HepG2 (cell line): ENCODE results near the gene SLC9A5.

ENCODE experiments used
- CTCF ChIP-seq: sonication (generic); formaldehyde crosslinking; IDR thresholded peaks from 2 replicates; pipeline ENCODE4 v1.5.0; 2020; ENCODE audit warnings: mild to moderate bottlenecking, missing genetic modification reagents, moderate library complexity
- MAFF ChIP-seq: IDR thresholded peaks from 2 replicates; pipeline ENCODE4 v1.6.1; 2011; ENCODE audit warnings: low read depth, low read length, improper control_type of control experiment
- NFRKB ChIP-seq: fragments of 450-650 bp; IDR thresholded peaks from 2 replicates; pipeline ENCODE4 v1.6.1; 2017
- TCF12 ChIP-seq, 2 experiments: fragments of 450-650 bp in 1 of 2; sonication (generic) in 1 of 2; formaldehyde crosslinking in 1 of 2; IDR thresholded peaks; 2 replicates each; pipeline versions ENCODE4 v1.6.1 to v1.8.0; 2017 to 2022; ENCODE audit warnings: antibody characterized with exemption in 1 of 2, mild to moderate bottlenecking in 1 of 2, missing genetic modification reagents in 1 of 2, moderate library complexity in 1 of 2
- YY1 ChIP-seq: IDR thresholded peaks from 2 replicates; pipeline ENCODE4 v1.6.1; 2011; ENCODE audit warnings: low read length, low read depth, moderate library complexity, mild to moderate bottlenecking; ENCODE audit not compliant: insufficient read depth, insufficient replicate concordance
- ZBTB39 ChIP-seq: sonication (generic); formaldehyde crosslinking; IDR thresholded peaks from 2 replicates; pipeline ENCODE4 v1.5.0; 2020; ENCODE audit warnings: missing genetic modification reagents
- ZFX ChIP-seq: sonication (generic); formaldehyde crosslinking; IDR thresholded peaks from 2 replicates; pipeline ENCODE4 v1.4.0; 2020; ENCODE audit warnings: mild to moderate bottlenecking, low read depth, missing genetic modification reagents, moderate library complexity
- ZNF430 ChIP-seq: sonication (generic); formaldehyde crosslinking; IDR thresholded peaks from 2 replicates; pipeline ENCODE4 v1.9.0; 2021; ENCODE audit warnings: mild to moderate bottlenecking, missing genetic modification reagents
- ZNF468 ChIP-seq: sonication (generic); formaldehyde crosslinking; IDR thresholded peaks from 2 replicates; pipeline ENCODE4 v1.8.0; 2022; ENCODE audit warnings: mild to moderate bottlenecking, moderate library complexity, missing genetic modification reagents
- TF ChIP-seq, protein P1 (sequence below): sonication (generic); formaldehyde crosslinking; IDR thresholded peaks from 2 replicates; pipeline ENCODE4 v1.4.0; 2020; ENCODE audit warnings: missing genetic modification reagents

- TF ChIP-seq MAFF (no peak), NFRKB (no peak), TCF12 (IDR thresholded peaks at IDR 0.05) (no peak), TCF12 (CRISPR knock-in tag; IDR thresholded peaks at IDR 0.05) (no peak), ZBTB39 (CRISPR knock-in tag) (no peak), YY1 (no peak), ZNF468 (CRISPR knock-in tag) (no peak), ZNF430 (CRISPR knock-in tag) (no peak), CTCF (CRISPR knock-in tag) (no peak), ZFX (CRISPR knock-in tag) (no peak)
- TF ChIP-seq, protein P1, sequence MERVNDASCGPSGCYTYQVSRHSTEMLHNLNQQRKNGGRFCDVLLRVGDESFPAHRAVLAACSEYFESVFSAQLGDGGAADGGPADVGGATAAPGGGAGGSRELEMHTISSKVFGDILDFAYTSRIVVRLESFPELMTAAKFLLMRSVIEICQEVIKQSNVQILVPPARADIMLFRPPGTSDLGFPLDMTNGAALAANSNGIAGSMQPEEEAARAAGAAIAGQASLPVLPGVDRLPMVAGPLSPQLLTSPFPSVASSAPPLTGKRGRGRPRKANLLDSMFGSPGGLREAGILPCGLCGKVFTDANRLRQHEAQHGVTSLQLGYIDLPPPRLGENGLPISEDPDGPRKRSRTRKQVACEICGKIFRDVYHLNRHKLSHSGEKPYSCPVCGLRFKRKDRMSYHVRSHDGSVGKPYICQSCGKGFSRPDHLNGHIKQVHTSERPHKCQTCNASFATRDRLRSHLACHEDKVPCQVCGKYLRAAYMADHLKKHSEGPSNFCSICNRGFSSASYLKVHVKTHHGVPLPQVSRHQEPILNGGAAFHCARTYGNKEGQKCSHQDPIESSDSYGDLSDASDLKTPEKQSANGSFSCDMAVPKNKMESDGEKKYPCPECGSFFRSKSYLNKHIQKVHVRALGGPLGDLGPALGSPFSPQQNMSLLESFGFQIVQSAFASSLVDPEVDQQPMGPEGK: no peak
These were observed 742 bp upstream of the SLC9A5 start for GRCh38 chr16:67248073-67248400.
